Brain microvascular endothelial cell (primary cell): ENCODE measurements around the gene XKR3.
"Not testable (repeated sequence)": the region's sequence is repeated elsewhere in the genome, so short reads cannot be mapped to it uniquely, and the experiment has no call there.

ENCODE experiments used
- DNase-seq: peaks from one replicate; pipeline ENCODE4 v3.0.0-alpha.2; 2020
- H3K27ac ChIP-seq: fragments of 250-450 bp; sonication (Bioruptor Pico); 2 replicates; pipeline ENCODE4 v1.5.1; 2020; ENCODE audit warnings: mild to moderate bottlenecking, moderate library complexity
- H3K27me3 ChIP-seq: fragments of 250-450 bp; sonication (Bioruptor Pico); replicated peaks from 2 replicates; pipeline ENCODE4 v1.5.1; 2020; ENCODE audit warnings: mild to moderate bottlenecking
- H3K36me3 ChIP-seq: fragments of 250-450 bp; sonication (Bioruptor Pico); replicated peaks from 2 replicates; pipeline ENCODE4 v1.5.1; 2020; ENCODE audit warnings: mild to moderate bottlenecking
- H3K4me3 ChIP-seq: 2 replicates; pipeline ENCODE4 v1.5.1; 2011; ENCODE audit warnings: low read depth, mild to moderate bottlenecking, control low read depth, low read length, moderate library complexity
- in situ Hi-C: cut with HindIII; loops from 2 replicates; pipeline ENCODE4 v1.10.0; 2017; ENCODE audit warnings: low sequenced_read_pairs, low pct_ligation_motif_present
- TF ChIP-seq, protein P1 (sequence below): IDR thresholded peaks from 2 replicates; pipeline ENCODE4 v1.5.1; 2011; ENCODE audit warnings: low read depth, mild to moderate bottlenecking, moderate library complexity, low read length, control low read depth, inconsistent platforms; ENCODE audit errors: missing control alignments

XKR3 gene

GRCh38 chr22:16801571-16801970 is 23.6 kb downstream of the XKR3 start:
- Histone ChIP-seq H3K27me3 (no peaks in the 10 kb centered on the region), H3K27ac (no peak overlapping the region), H3K4me3 (no peak overlapping the region), H3K36me3 (no peaks in the 10 kb centered on the region)
- TF ChIP-seq, protein P1, sequence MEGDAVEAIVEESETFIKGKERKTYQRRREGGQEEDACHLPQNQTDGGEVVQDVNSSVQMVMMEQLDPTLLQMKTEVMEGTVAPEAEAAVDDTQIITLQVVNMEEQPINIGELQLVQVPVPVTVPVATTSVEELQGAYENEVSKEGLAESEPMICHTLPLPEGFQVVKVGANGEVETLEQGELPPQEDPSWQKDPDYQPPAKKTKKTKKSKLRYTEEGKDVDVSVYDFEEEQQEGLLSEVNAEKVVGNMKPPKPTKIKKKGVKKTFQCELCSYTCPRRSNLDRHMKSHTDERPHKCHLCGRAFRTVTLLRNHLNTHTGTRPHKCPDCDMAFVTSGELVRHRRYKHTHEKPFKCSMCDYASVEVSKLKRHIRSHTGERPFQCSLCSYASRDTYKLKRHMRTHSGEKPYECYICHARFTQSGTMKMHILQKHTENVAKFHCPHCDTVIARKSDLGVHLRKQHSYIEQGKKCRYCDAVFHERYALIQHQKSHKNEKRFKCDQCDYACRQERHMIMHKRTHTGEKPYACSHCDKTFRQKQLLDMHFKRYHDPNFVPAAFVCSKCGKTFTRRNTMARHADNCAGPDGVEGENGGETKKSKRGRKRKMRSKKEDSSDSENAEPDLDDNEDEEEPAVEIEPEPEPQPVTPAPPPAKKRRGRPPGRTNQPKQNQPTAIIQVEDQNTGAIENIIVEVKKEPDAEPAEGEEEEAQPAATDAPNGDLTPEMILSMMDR: no peak
- in situ Hi-C loops: no loop called here
- DNase-seq: no peak

GRCh38 chr22:16801088-16801487 is 24.1 kb downstream of the XKR3 start:
- DNase-seq: no peak
- H3K4me3 ChIP-seq: no peak overlapping the region
- in situ Hi-C loops: no loop called here
- TF ChIP-seq, protein P1: no peak
- no peaks in the 10 kb centered on the region for H3K27me3 ChIP-seq
- no peaks in the 10 kb centered on the region for H3K36me3 ChIP-seq
- H3K27ac ChIP-seq: no peak overlapping the region

- in situ Hi-C loops: no loop called here
- DNase-seq: no peak
- no peak overlapping the region for H3K4me3 ChIP-seq
- H3K27ac ChIP-seq: no peak overlapping the region
- TF ChIP-seq, protein P1: no peak
- no peaks in the 10 kb centered on the region for H3K27me3 ChIP-seq
- no peaks in the 10 kb centered on the region for H3K36me3 ChIP-seq
Measured at GRCh38 chr22:16800358-16800757, 24.9 kb downstream of the XKR3 start.

DNA sequence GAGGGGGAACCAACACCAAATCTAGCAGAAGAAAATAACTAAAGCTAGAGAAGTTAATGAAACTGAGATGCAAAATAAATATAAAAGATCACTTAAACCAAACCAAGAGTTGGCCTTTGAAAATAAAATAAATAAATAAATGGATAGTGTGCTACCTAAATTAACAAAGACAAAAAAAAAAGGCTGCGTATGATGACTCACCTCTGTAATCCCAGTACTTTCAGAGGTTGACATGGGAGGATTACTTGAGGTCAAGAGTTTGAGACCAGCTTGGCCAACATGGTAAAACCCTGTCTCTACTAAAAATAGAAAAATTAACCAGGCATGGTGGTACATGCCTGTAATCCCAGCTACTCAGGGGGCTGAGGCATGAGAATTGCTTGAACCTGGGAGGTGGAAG is 29.7 kb downstream of the XKR3 start:
- DNase-seq, H3K27ac ChIP-seq, H3K27me3 ChIP-seq, in situ Hi-C loops, H3K4me3 ChIP-seq, H3K36me3 ChIP-seq: not testable (repeated sequence)

DNA sequence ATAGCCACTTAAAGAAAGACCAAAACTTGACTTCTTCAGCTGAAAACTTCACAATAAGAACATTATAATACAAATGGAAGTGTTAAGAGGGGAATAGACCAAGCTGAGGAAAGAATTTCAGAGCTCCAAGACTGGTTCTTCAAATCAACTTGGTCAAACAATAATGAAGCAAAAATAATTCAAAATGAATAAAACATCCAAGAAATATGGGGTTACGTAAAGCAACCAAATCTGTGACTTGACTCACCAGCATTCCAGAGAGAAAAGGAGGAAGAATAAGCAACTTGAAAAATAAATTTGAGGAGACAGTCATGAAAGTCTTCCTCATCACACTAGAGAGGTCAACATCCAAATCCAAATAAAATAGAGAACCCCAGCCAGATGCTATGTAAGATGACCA is 31.4 kb downstream of the XKR3 start:
- Histone ChIP-seq H3K27me3 (no peaks in the 10 kb centered on the region), H3K27ac (no peak overlapping the region), H3K4me3 (no peak overlapping the region), H3K36me3 (no peaks in the 10 kb centered on the region)
- TF ChIP-seq, protein P1: no peak
- no peak for DNase-seq
- in situ Hi-C loops: no loop called here

- Histone ChIP-seq H3K36me3 (no peaks in the 10 kb centered on the region), H3K27ac (no peak overlapping the region), H3K27me3 (no peaks in the 10 kb centered on the region), H3K4me3 (no peak overlapping the region)
- in situ Hi-C loops: no loop called here
- TF ChIP-seq, protein P1: no peak
- no peak for DNase-seq
Measured at GRCh38 chr22:16789860-16790493, 35.2 kb downstream of the XKR3 start.
